NCI-H1417 treated with DMSO at 0.1 percent for 48 hours (cell line): ENCODE results near the gene MEF2C.

ENCODE experiments used
- DNase-seq: peaks from one replicate; lab custom pipeline; 2025; lab: John Stamatoyannopoulos, UW

Gene MEF2C

DNA sequence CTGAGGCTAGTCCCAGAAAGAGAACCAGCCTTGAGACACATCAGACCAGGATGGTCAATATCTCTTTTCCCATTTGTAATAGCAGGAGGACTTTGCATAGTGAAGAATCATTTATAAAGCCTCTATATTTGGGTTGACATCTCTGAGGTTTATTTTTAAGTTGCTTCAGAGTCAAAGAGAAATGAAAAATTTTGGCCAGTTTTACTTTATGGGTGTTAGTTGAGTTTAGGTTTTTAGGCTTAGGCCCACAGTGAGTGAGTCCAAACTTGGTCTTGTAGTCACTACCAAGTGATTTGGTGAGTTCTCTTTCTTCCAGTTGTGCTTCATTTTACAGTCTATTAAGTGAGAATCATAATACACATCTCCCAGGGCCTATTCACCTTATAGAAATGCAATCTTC lies 5.3 kb upstream of the MEF2C start:
- no peak for DNase-seq

DNA sequence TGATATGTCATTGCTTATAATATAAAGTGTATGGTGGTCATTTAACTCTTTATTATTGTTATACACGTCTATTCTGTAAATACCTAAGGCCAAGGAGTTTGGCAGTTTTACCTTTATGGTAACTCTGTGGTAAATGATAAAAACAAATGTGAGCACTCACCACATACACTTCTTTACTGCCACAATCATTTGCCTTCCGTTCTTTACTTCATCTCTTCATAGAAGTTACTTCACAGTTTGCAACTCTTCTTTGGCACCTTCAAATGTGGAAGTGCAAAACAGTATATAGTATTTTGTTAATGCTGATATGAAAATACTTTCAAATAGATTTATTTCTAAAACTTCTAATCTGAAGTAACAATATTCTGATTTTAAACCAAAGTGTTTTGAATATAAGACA lies 4.4 kb upstream of the MEF2C start:
- no peak for DNase-seq

GRCh38 chr5:88886746-88887341 lies 3.9 kb upstream of the MEF2C start:
- DNase-seq: no peak

DNA sequence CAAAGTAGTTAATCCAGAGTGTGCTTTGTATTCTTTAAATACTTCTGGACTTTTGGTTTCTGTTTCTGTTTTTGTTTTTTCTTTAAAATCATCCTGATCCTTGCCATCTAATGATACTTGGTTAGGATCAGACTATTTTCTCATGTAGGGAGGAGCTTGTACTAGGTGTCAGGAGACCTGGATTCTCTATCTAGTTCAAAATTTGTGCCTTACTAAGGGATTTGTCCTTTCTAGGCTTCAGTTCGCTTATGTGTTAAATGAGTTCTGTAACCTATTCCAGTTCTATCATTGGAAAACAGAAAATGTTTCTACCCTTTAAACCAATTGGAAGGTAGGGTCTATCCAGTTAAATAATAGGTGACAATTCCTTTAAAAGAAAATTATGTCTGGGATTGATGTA lies 3.3 kb upstream of the MEF2C start:
- no peak for DNase-seq

DNA sequence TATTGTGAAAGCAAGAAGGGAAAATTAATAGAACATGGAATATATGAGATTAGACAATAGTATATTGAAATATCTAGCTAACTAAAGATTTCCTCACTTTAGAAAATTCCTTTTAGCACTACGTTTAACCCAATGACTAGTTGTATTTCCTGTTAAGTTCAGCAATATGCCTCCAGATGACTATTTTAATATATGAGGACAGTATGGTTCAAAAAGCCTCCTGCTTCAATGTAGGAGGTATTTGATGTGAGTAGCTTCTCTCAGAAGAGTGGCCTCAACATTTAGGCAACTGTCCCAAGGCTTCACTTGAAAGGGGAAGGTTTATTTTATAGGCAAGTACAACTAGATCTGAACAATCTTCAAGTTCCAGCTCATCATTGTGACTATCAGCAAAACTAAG lies 2.0 kb upstream of the MEF2C start:
- no peak for DNase-seq

DNA sequence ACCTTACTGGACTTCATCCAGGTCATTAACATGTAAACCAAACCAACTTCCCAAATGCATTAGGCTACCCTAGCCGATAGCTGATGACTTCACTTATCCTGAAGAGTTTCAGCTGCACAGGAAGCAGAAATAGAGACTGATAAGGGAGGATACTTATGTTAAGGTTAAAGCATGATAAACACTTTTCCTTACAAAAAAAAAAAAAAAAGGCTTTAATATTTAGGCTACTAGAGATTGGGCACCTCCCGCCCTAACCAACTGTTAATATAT lies 1.6 kb upstream of the MEF2C start:
- no peak for DNase-seq

DNA sequence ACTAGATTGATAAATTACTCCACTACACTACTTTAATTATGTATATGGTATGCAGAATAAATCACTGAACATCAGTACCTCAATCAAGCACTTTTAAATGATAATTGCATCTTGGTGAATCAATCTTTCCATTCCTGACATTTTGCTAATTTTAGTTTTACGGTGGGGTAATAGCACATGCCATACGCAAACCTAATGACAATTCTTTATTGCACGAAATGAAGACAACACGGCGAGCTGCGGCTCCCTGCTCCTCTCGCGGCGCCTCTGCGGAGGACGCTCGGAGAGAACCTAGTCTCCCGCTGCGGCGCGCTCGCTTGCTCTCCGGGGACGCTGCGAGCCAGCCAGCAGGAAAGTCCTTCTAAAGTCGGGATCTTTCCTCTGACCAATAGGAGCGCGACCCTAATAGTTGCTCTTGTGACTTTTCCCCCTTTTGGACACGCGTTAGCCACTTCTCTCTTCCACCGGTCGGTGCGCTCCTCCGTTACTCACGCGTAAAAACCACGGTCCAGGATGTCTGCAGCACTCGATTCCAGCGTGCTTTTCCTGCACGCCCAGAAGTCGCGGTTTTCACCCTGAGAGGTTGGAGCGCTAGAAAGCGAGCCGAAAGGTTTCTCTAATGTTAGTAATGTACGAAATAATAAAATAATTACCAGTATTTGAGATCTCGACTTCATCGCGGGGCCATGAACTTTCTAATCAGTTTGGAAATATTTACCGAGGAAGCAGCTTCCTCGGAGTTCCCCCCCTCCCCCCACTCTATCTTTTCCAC lies 1.0 kb upstream of the MEF2C start:
- no peak for DNase-seq

GRCh38 chr5:88882276-88883038 lies 527 bp downstream of the MEF2C start:
- no peak for DNase-seq

DNA sequence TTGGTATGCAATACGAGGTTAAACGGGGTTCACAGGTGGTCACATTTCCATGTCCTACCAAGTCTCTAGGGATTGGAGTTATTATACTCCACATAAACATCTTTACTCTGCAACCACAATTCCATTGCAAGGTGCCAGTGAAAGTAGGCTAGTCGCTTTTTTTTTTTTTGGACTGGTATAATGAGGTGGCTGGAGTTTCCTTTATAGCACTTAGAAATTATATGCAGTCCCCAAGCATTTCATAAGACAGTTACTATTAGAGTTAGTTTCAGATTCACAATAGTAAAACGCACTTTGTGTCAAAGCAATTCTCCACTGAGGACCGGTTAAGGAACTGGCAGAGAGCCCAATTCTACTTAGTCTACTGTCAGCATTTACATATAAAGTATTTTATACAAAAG lies 1.4 kb downstream of the MEF2C start:
- no peak for DNase-seq

- DNase-seq: no peak
These were observed 2.8 kb downstream of the MEF2C start for GRCh38 chr5:88880201-88880600.

DNA sequence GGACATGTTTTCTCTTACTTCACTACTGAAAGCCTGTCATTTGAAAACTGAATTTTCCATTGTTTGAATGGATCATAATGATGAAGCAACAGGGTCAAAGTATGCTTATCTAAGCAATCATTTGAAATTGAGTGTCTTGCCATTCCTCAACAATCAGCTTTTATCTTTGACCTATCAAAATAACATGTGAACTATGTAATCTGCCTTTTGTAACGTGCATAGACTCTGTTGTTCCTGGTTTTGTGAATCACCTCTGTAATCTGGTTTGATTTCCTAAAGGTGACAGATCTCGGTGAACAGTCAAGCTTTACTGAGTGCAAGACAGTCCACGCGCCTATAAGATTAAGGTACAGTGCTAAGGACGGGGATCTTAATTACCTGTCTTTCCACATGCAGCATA lies 3.3 kb downstream of the MEF2C start:
- no peak for DNase-seq

DNA sequence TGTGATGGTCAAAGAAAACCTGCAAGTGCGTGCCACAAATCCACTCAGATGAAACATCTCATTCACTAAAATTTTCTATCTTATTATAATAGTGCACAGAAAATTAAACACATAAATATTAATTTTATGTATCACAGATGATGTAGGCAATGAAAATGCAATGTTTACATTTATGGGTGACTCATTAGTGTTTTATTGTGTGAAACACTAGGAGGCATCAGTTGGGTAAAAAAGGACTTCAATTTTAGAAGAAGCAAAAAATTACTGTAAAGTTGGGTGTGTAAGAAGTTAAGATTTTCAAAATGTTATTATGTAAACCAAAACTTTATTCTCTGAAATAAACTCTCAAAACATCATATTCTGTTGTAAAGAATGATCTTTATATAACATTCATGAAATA lies 4.0 kb downstream of the MEF2C start:
- no peak for DNase-seq

GRCh38 chr5:88877826-88878225 lies 5.2 kb downstream of the MEF2C start:
- no peak for DNase-seq

DNA sequence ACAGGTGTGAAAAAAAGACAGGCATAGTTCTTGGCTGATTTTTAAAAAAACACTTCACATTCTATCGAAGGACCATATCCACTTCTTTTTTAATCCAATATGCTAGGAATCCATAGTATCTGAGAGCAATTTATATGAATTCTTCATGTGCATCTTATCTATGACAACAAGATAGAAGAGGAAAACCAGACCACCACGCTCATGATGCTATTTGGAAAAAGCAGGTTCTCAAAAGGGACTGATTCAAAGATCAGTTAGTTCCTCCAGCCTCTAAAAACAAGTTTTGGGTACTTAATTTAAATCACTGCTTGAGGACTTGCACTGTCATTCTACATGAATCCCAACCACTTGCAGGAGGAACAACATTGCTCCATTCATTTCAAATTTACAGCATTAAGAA lies 6.3 kb downstream of the MEF2C start:
- DNase-seq: no peak

DNA sequence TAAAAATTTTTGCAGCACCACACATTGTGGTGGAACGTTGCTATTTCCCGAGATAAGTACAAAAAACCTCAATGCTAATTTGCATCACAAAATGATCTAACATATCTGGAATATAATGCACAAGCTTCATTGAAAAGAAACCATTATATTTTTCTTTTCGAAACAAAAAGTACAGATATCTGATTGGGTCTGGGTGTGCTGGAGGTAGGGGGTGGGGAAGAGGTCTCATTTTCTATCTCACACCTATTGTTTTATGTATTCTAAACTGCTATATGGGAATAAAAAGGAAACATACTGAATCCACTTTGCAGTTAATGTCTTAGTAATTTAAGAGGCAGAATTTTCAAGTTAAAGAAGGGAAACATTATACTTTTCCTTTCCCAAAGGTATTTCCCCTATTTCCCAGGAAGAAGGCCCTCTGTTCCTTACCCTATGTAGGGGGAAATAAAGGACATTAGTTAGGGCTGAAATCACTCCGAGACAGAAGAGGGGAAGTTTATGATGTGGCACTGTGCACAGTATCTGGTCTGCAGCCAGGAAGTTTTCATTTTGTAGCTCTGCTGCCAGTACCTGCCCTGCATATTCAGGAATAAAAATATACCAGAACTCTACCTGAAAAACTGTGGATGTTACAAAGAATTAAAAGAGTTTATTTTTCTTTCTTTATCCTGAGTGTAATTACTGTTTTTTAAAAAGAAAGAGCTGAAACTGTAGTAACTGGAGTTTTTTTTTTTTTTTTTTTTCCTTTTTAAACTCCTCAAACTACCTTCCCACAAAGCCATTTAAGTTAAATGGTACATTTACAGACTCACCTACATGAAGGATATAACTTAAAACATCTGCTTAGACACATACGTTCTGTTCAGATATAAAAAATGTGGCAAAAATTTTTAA lies 7.4 kb downstream of the MEF2C start:
- DNase-seq: no peak

DNA sequence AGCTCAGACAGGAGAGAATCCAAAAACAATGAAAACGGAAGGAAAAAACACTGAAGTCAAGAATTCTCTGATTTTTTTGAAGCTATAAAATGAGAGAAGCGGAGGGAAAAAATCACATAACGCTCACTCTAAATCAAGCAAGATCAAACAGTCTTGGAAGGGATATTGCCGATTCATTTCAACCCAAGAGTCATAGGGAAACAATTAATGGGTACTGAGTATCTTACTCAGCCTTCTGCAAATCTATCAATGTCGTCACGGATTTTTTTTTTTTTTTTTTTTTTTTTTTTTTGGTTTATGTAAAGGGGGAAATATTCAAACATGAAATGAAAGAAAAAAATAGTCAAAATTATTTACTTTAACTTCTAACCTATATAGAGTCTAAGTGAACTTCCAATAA lies 9.5 kb downstream of the MEF2C start:
- DNase-seq: no peak

- DNase-seq: no peak
These were observed 10.0 kb downstream of the MEF2C start for GRCh38 chr5:88872971-88873370.

DNA sequence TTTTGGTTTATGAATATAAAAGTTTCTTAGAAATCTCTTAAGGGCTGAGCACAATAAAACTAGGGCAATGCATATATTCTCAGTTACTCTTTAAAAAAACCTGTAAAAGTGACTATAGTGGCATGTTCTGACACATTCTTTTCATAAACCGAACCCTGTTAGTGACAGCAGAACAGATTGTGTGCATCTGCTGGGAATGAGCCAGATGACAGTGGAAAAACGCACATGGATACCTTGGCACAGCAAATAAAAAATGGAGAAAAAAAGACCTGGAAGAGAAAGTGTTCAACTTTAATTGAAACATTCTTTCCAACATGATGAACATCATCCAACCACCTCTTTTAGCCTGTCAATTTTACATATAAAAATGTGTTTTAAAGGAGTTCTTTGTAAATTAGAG lies 12.7 kb downstream of the MEF2C start:
- DNase-seq: no peak

DNA sequence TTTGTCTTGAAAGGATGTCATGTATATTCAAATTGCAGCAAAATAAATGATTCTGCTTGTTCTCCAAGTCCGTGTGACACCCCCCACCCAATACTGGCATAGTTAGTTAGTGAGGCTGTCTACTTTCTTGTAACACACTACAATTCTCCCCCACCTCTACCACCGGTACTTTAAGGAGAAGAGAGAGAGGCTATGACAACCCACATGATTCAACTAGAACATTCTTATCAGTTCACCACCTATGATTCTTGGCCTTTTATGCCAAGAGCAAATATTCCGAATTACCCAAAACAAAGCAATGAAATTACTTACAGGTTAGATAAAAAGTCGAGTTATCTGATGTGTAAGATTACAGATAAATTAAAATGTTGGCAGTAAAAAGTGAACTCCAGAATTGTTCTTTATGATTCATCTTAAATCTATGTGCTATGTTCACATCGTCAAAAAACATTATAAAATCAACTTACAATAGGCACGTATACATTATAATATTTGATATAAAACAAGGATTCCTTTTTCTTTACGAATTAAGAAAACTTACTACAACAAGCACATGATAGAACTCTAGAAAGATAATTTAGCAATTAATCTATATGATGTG lies 14.4 kb downstream of the MEF2C start:
- DNase-seq: no peak

DNA sequence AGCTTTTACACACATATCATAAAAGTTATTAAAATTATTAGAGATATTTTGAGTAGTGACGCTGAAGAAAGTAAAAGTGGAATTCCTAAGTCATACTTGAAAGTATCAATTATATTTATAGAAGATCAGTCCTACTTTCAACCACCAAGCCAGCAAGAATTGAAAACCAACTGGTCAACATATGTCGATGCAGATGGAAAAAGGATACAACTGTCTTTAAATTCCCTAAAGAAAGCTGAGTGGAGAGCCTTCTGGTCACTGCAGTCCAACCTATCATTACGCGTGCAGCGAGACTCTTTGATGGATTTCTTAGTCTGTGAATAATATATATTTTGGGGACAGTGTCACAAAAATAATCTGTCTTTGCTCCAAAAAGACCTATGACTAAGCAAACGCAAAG lies 15.3 kb downstream of the MEF2C start:
- DNase-seq: no peak

DNA sequence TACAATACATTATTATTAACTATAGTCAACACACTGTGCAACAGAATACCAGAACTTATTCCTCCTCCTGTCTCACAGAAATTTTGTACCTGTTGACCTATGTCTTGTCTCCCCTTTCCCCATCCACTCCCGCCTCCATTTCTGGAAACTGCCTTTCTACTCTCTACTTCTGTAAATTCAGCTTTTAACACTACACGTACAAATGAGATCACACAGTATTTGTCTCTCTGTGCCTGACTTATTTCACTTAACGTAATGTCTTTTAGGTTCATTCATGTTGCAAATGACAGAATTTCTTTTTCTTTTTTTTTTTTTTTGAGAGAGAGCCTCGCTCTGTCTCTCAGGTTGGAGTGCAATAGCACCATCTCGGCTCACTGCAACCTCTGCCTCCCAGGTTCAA lies 19.5 kb downstream of the MEF2C start:
- no peak for DNase-seq

DNA sequence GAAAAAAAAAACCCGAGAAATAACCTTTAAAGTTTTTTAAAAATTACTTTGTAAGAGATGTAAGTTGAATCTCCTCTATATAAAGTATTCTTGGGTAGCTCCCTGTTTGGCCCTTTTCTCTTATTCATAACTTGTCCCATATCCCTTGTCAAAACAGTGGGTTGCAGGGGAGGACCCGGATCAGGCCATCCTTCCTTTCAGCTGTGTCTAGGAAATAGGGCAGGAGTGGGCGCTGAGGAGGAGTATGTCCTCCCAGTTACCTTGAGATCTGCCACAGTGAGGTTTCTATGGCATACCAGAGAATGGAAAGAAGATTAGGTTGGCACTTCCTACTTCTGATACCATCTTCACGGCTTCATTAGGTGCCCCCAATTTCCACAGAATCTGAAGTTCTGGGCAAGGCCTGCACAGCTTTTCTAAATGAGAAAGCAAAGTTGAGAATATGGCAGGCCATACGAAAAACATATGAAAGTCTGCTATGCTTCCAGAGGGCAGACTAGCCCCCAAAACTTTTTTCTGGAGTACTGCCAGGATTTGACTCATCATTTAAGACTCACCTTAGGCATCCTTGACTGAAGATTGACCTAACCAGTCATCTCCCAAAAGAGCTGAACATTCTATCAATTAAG lies 20.3 kb downstream of the MEF2C start:
- no peak for DNase-seq
